HEK293 (cell line): ENCODE data around the gene NSUN4.
"Not testable (repeated sequence)": the region's sequence is repeated elsewhere in the genome, so short reads cannot be mapped to it uniquely, and the experiment has no call there.

Source experiments
- REST ChIP-seq: fragments of 450-650 bp; formaldehyde crosslinking; IDR thresholded peaks from 2 replicates; pipeline ENCODE4 v1.5.1; 2016; ENCODE audit warnings: missing biosample characterization, missing genetic modification characterization
- YY1 ChIP-seq: fragments of 450-650 bp; formaldehyde crosslinking; IDR thresholded peaks from 2 replicates; pipeline ENCODE4 v1.5.1; 2018; ENCODE audit warnings: missing biosample characterization, missing genetic modification characterization
- ZNF114 ChIP-seq: fragments of 450-650 bp; formaldehyde crosslinking; IDR thresholded peaks from 2 replicates; pipeline ENCODE4 v1.5.0; 2017; ENCODE audit warnings: missing biosample characterization, missing genetic modification characterization
- ZNF239 ChIP-seq: fragments of 450-650 bp; formaldehyde crosslinking; IDR thresholded peaks from 2 replicates; pipeline ENCODE4 v1.5.1; 2016; ENCODE audit warnings: missing biosample characterization, missing genetic modification characterization
- ZNF311 ChIP-seq: fragments of 450-650 bp; formaldehyde crosslinking; IDR thresholded peaks from 2 replicates; pipeline ENCODE4 v1.5.1; 2017; ENCODE audit warnings: missing biosample characterization, missing genetic modification characterization, borderline replicate concordance
- ZNF555 ChIP-seq: fragments of 450-650 bp; formaldehyde crosslinking; conservative IDR thresholded peaks from 2 replicates; pipeline ENCODE4 v1.5.1; 2017; ENCODE audit warnings: missing biosample characterization, mild to moderate bottlenecking, missing genetic modification characterization, inconsistent platforms
- ZNF580 ChIP-seq: fragments of 450-650 bp; formaldehyde crosslinking; IDR thresholded peaks from 2 replicates; pipeline ENCODE4 v1.5.1; 2016; ENCODE audit warnings: missing biosample characterization, missing genetic modification characterization
- ZNF792 ChIP-seq: fragments of 450-650 bp; formaldehyde crosslinking; IDR thresholded peaks from 2 replicates; pipeline ENCODE4 v1.5.1; 2016; ENCODE audit warnings: missing biosample characterization, missing genetic modification characterization
- TF ChIP-seq, protein P1 (sequence below): fragments of 450-650 bp; formaldehyde crosslinking; IDR thresholded peaks from 2 replicates; pipeline ENCODE4 v1.5.1; 2016; ENCODE audit warnings: missing biosample characterization, missing genetic modification characterization

GRCh38 chr1:46329807-46330206 is 10.8 kb upstream of the NSUN4 start:
- TF ChIP-seq, protein P1, sequence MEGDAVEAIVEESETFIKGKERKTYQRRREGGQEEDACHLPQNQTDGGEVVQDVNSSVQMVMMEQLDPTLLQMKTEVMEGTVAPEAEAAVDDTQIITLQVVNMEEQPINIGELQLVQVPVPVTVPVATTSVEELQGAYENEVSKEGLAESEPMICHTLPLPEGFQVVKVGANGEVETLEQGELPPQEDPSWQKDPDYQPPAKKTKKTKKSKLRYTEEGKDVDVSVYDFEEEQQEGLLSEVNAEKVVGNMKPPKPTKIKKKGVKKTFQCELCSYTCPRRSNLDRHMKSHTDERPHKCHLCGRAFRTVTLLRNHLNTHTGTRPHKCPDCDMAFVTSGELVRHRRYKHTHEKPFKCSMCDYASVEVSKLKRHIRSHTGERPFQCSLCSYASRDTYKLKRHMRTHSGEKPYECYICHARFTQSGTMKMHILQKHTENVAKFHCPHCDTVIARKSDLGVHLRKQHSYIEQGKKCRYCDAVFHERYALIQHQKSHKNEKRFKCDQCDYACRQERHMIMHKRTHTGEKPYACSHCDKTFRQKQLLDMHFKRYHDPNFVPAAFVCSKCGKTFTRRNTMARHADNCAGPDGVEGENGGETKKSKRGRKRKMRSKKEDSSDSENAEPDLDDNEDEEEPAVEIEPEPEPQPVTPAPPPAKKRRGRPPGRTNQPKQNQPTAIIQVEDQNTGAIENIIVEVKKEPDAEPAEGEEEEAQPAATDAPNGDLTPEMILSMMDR, result not testable (repeated sequence)
- TF ChIP-seq ZNF580 (tag by site-specific recombination); ZNF114; ZNF792 (tag by site-specific recombination); ZNF555; ZNF239 (tag by site-specific recombination); ZNF311; REST (tag by site-specific recombination); YY1 (tag by site-specific recombination): not testable (repeated sequence)
